Activated T-helper 1 cell treated with anti-CD3 and anti-CD28 coated beads, Interleukin-2, amount 50 U/mL, for 16 hours (primary cell): Measurements from ENCODE around the gene NBPF9.
A peak's percentile ranks its signal among the peaks of the same experiment; 100 is the strongest.
"Not testable (repeated sequence)": the region's sequence is repeated elsewhere in the genome, so short reads cannot be mapped to it uniquely, and the experiment has no call there.

Source experiments
- DNase-seq, 2 donors: peaks; one replicate each; pipeline ENCODE4 v3.0.0-alpha.2; 2020; ENCODE audit warnings: low read depth in 1 of 2, low spot score in 1 of 2

Gene NBPF9, protein sequence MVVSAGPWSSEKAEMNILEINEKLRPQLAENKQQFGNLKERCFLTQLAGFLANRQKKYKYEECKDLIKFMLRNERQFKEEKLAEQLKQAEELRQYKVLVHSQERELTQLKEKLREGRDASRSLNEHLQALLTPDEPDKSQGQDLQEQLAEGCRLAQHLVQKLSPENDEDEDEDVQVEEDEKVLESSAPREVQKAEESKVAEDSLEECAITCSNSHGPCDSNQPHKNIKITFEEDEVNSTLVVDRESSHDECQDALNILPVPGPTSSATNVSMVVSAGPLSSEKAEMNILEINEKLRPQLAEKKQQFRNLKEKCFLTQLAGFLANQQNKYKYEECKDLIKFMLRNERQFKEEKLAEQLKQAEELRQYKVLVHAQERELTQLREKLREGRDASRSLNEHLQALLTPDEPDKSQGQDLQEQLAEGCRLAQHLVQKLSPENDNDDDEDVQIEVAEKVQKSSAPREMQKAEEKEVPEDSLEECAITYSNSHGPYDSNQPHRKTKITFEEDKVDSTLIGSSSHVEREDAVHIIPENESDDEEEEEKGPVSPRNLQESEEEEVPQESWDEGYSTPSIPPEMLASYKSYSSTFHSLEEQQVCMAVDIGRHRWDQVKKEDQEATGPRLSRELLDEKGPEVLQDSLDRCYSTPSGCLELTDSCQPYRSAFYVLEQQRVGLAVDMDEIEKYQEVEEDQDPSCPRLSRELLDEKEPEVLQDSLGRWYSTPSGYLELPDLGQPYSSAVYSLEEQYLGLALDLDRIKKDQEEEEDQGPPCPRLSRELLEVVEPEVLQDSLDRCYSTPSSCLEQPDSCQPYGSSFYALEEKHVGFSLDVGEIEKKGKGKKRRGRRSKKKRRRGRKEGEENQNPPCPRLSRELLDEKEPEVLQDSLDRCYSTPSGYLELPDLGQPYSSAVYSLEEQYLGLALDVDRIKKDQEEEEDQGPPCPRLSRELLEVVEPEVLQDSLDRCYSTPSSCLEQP (N-terminal part only)

DNA sequence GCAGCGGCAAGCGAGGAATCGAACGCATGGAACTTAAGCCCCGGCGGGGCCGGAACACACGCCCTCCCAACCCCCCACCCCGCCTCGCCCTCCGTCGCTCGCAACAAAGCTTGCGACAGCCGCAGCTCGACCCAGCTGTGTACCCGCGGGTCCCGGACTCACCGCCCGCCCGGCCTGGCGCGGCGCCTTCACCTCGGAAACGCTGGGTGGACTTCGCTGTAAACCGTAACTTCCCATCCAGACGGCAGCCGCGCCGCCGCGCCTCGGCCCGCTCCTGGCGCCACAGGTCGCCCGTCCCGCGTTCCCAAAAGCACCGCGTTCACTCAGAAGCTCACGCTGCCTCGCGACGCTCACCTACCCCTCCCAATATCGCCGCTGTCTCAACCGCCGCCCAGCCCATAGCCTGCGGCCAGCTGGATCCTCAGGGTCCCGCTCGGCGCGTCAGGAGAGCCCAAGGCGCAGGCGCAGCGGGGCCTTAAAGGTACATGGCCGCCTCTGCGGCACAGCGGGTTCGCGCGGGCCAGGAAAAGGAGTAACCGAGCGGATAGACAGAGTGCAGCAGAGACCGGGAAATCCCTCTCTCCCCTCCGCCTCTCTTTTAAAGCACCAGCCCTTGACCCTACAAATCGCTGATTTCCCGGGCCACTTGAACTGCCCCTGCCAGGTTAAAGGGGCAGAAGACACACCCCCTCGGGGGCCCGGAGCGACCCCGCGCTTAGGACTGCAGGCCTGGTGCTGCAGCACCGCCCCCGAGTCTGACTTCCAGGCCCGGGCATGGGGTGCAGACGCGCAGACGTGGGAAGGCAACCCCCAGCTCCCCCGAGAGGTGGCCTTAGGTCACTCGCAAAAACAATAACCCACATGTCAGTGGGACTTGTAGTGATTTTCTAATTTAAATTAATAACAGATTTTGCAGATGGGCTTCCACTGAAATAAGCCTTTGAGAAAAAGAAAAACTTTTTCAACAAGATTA lies at the start of gene NBPF9:
Gene NBPF9 (minus strand): TSS at position 443 of the 973 bp plus-strand sequence. CDS start 21,412 bp downstream, outside the sequence.
- peak in 1 of 2 donors; percentile 14 for DNase-seq

DNA sequence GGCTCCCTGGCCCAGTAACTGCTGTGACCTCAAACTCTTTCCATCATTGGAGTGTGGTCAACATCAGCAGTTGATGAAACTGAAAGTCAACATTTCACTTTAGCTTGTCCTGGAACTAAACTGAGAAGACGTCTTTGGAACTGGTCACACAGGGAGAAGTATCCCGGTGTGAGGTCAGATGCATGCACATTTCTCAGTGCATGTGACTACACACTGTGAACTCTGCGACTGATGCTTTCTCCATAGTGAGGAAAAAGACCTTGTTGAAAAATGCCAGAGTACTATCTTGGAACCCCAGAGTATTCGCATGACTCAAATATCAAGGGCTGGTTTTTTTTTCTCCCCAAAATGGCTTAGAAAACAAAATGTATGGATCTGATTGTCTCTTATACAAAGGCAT lies 46.6 kb upstream of the NBPF9 start:
- DNase-seq, result not testable (repeated sequence)

DNA sequence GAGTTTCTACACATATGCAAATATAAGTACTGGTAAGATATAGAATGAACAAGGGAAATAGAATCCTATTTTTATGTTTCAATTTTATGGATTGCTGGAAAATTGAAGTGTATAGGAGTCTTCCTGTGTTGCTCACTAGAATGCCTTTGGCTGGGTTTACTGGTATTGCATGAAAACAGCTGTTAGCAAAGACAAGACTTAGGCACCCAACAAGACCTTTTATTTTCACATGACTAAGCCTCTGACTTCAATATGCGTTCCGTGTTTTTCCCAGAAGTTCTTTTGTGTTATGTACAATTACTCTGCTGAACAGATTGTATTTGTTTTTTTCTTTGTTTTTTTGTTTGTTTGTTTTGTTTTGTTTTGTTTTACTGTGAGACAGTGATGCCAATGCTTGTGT lies 34.2 kb upstream of the NBPF9 start:
- DNase-seq, result not testable (repeated sequence)

DNA sequence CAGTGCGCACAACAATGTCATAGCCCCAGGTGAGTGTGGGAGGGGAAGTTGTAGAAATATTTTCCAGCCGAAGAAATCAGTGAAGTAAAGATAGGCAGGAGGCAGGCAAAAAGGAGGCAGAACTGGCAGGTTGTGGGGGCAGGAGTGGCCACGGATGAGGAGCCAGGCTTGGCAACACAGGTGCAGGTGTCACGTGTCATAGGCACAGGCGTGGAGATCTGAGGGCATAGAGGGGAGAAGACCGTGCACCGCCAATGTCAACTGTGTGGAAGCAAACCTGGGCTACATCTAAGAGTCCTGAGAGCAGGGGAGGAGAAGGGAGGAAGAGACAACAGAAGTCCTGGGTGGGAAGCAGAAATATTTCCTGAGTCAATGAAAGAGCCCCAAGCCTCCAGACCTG lies 27.6 kb upstream of the NBPF9 start:
- not testable (repeated sequence) for DNase-seq

DNA sequence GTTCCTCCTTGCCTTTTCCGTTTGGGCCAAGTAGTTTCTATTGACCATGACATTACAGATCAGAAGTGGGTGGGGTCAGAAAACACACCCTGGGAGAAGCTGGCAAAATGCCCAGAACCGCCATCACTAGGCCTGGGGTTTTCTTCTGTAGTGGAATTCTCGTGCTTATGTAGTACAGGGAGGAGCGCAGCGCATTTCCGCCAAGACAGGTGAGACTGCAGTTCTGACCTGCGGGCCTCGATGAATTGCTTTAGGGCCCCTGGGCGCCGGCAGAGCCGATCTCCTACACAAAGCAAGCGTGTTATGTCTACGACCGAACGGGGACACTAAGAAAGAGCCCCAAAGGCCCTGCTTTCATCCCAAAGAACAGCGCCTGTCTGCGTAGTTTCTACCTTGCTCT lies 25.9 kb upstream of the NBPF9 start:
- not testable (repeated sequence) for DNase-seq

DNA sequence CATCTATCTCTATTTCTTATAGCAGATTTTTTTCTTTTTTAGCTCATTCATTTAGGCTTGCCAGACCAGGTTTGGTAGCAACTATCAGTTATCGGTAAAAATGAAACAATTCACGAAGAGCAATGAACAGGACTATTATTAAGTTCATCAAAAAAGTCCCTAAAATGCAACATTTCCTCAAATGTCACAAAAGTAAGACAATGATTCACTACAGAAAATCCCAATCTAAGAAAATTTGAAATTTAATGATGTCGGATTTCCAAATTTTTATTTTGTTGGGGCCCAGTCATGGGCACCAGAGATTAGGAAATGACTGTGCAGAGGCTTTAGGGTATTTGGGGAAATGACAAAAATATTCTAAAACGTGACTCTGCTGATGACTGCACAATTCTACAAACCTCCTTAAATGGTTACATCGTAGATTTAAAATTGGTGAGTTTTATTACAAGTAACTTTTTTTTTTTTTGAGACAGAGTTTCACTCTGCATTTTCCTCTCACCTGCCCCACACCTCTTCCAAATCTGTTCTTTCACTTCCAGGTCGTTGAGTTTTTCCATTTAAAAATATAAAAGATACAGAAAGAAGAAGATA lies 23.3 kb upstream of the NBPF9 start:
- DNase-seq, result not testable (repeated sequence)

DNA sequence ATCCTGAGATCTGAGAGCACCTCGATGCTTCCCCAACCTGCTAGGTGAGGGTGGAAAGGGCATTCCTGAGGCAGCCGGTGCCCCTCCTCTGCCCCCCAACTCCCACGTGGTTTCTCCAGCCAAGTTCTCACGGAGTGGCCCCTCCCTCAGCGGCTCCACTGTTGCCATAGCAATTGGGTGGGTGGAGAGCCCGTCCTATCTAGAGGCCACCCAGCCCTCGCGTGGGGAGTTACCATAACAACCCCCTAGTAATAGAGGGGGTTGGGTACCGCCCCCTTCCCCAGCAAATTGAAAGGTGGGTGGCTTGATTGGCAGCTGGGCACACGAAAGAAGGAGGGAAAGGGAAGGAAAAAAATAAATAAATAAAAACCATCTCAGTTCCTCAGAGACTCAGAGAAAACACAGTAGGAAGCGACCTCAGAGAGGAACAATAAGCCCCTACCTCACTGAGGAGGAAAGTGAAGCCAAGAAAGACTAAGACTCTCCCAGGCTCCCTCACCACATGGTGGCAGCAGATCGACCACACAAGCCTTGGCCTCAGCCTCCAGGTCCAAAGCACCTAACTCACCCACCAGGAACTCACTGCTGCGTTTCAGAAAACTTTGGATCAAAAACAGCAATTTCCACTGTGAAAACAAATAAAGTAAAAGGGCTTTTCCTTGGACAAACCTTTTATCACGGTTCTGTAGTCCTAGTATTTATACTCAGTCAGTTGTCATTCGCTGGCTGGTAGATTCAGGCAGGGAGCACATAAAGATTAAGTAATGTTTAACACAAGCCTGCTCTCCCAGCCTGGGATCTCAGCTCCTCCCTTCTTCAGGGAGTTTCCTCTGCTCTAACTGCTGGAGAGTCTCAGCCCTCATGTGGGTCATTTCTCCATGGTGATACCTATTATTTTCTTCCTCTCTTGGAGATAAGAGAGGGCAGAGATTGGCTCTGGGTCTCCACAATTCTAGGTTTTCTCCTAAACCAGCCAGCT lies 20.9 kb upstream of the NBPF9 start:
- DNase-seq, result not testable (repeated sequence)

DNA sequence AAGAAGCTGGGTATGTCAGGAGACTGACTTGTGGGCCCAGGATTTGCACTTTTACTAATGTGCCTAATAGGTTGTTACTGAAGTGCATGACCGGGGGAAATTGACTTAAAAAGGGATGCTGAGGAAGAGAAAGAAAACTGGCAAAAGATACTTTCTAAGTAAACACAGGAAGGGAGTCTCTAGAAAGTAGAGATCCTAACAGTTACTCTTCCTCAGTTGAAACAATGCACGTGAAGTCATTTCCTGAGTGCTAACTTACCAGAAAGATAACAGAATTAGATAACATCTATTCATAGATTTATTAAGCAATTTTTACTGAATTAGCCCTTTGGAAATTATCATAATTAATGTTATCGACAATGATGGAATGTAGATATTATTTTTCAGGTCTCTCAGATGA lies 9.5 kb upstream of the NBPF9 start:
- not testable (repeated sequence) for DNase-seq

DNA sequence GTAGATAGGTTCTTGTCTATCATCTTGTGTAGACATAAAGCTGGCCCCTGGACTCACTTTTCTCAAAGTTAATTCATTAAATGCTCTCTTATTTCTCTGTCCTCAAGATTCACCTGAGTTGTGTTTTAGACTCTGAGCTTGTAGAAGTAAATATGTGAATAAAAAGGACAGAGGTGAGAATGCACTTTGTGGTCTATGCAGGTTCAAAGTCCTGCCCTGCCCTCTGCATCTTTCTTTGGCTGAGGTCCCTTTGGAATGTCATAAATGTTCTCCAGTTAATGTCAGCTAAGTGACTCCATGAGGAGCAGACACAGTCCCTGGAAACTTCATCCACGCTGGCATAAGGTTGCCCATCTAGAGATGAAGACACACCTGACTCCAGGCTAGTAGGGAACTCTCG lies 7.0 kb upstream of the NBPF9 start:
- DNase-seq, result not testable (repeated sequence)

DNA sequence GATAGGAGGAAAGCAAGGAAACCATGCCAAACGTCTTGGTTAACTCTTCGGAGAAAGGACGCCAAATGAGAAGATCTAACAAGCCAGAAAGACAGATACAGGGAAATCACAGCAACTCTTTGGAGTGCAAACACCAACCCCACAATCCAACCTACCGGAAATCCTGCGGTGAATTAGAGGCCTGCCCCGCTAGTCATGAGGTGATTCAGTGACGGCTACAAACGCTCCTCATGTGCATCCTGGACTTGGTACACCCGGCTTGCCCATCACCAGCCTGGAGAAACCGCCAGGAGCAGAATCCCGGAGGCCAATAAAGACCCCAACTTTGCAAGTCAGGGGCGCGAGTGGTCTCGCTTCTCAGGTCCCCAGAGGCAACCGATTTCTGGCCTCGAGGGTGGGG lies 777 bp downstream of the NBPF9 start:
- DNase-seq, result not testable (repeated sequence)

DNA sequence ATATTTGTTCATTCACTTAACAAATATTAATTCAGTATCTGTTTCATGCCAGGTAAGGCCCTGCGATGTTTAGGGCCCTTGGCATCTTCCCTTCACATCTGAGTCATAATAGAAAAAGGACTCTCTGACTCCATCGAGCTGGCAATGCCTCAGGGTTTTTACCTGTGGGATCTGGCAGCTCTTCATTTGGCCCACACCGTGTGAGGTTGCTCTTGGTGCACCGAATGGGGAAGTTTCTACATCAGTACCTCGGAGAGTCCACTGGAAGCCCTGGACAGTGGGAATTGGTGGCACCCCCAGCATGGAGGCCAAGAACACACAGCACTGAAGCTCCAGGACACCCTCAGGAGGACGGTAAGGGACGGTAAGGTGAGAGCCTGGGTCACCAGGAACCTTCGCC lies 5.1 kb downstream of the NBPF9 start:
- DNase-seq, result not testable (repeated sequence)

DNA sequence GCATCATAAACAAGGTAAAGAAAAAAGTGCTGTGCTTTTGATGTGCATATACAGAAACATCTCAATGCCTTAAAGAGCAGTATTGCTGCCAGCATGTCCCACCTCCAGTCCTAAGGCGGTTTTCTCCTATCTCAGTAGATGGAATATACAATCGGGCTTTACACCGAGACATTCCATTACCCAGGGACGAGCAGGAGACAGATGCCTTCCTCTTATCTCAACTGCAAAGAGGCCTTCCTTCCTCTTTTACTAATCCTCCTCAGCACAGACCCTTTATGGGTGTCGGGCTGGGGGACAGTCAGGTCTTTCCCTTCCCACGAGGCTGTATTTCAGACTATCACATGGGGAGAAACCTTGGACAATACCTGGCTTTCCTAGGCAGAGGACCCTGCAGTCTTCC lies 10.2 kb downstream of the NBPF9 start:
- not testable (repeated sequence) for DNase-seq

DNA sequence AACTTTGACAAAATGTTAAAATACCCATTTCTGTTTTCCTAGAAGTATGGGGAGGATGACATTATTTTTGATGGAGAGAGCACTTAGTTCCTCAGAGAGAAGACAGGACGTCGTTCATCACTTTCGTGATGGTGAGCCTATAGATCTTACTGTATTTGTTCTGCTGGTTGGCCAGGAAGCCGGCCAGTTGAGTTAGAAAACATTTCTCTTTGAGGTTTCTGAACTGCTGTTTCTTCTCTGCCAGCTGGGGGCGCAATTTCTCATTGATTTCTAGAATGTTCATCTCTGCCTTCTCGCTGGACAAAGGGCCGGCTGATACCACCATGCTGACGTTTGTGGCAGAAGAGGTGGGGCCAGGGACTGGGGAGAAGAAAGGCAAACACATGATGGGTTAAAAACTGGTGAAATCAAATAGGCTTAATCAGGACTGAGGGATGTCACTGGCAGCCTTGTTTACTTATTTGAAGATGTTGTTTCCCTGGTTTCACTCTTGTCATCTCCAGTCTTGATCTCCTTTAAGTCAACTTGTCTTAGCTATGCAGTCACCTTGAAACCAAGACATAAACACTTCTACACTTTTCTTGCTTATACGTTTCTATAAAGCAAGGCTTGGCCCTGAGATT lies 27.7 kb downstream of the NBPF9 start:
- DNase-seq, result not testable (repeated sequence)

DNA sequence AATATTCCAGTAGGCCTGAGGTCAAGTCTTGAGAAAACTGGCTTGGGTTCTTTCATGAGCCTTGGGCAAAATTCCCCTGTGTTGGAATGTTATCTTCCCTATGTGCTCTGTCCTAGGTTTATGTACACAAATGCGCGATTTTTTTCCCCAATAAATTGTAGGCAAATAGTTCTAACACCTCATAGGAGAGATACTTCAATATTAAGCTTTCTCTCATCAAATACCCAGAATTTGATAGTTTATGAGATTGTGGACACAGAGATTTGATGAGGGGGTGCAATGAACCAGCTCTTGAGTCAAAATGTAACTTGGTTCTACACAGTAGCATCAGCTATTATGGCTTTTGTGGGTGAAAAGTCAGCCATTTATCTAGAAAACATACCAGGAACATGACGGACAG lies 38.7 kb downstream of the NBPF9 start:
- DNase-seq, result not testable (repeated sequence)

DNA sequence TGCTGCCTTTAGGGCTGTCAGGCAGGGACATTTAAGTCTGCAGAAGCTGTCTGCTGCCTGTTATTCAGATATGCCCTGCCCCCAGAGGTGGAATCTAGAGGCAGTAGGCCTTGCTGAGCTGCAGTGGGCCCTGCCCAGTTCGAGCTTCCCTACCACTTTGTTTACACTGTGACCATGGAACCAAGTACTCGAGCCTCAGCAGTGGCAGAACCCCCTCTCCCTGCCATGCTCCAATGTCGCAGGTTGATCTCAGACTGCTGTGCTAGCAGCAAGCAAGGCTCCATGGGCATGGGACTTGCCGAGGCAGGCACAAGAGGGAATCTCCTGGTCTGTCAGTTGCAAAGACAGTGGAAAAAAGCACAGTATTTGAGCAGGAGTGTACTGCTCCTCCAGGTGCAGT lies 60.3 kb downstream of the NBPF9 start:
- DNase-seq, result not testable (repeated sequence)

DNA sequence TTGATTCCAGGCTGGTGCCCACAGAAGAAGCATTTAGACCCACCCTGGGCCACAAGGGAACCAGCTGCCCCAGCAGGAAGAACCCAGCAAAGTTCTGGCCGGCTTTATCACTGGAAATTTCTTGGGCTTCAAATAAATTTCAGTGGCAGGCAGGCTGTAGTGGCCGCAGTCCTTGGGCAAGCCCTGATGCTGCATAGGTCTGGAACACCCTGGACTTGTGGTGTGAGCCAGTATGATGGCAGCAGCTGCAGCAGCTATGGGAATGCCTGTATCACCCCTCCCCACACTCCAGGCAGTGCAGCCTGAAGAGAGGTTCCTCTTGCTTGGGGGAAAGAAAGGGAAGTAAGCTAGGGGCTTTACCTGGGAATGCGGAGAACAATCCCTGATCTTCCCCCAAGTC lies 69.4 kb downstream of the NBPF9 start:
- DNase-seq, result not testable (repeated sequence)

DNA sequence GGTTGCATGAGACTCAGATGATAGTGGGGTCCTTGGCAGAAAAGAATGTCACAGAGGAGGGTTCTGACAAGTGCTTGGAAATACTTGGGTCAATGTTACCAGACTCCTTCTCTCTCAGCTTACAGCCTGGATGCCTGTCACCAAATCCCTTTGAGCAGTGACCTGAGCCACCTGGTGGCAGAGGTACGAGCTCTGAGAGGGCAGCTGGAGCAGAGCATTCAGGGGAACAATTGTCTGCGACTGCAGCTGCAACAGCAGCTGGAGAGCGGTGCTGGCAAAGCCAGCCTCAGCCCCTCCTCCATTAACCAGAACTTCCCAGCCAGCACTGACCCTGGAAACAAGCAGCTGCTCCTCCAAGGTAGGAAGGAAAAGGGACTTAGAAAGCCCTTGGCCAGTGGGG lies 79.0 kb downstream of the NBPF9 start:
- not testable (repeated sequence) for DNase-seq

DNA sequence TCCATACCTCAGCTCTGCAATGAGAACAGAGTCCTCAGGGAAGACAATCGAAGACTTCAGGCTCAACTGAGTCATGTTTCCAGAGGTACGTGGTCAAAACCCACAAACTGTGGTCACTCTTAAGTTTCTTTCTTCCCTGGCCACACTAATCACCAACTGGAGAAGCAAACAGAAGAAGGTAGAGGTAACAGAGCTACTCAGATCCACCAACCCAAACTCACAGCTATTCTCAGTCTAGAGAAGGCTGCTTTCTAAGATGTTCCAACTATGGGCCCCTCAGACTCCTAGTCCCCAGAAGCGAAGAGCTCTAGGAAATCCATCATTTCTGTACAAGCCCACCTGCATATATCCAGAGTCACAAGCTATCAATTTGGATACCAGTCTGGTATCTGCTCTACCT lies 84.8 kb downstream of the NBPF9 start:
- DNase-seq, result not testable (repeated sequence)

DNA sequence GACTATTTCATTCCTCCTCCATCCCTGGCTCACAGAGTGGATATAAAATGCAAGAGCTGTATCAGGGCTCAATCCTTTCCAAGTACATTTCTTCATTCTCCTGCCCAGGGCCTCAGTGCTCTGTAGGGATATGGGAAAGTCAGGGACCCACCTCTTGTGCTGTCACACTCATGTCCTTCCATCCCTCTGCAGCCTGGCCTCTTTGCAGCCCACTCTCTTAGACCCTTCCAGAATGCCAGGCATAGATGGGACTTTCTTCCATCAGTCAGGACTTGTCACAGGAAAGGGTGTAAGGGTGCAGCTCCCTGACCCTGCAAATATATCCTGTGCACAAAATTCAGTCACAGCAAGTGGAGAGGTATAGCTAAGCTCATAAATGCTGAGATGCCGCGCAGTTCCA lies 86.7 kb downstream of the NBPF9 start:
- not testable (repeated sequence) for DNase-seq
